Measurements from ENCODE around the gene JAM3.
"Not testable (repeated sequence)": the region's sequence is repeated elsewhere in the genome, so short reads cannot be mapped to it uniquely, and the experiment has no call there.

JAM3 gene

DNA sequence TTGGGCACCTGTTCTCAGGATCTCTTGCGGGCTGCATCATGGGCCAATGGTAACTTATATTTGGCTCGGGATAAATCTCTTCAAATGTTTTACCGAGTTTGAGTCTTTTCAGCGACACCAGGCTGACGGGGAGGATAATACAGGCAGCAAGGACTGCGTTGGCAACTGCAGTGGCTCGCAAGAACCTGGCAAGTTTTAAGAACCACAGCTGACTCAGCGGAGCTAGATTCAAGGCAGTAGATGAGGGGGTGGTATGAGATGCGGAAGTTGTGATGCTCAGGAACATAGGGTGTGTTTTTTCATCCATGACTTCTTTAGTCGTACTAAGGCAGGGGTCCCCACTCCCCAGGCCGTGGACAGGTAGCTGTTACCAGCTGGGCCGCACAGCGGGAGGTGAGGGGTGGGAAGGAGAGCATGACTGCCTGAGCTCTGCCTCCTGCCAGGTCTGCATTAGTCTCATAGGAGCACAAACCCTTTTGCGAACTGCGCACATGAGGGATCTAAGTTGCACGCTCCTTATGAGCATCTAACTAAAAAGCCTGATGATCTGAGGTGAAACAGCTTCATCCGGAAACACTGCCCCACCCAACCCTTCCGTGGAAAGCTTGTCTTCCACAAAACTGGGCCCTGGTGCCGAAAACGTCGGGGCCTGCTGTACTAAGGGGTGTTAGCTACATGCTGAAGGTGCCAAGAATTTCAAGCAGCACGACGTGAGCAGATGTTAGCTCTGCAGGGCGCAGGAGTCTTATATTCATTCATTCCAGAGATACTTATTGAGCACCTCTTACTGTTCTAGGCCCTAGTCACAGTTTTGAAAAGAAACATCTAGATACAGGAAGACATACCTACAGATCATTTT is 6.4 kb upstream of the JAM3 start:
- no peak for DNase-seq (ENCODE audit: low read depth in 2 of 2)

DNA sequence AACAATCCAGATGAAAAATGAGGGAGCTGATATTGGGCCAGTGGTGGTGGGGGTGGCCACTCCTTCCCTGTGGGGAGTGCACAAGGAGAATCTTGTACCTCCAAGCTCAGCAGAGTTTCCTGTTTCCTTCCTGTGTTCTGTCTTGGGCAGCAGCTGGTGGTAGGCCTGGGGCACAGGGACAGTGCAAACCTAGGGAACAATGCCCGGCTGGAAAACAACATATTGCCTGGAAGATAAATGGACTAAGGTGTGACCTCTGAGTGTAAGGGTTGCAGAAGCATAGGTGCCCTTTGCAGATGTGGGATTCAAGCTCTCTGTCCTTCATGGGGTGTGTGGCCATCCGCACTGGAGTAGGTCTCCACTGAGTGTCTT is 5.8 kb upstream of the JAM3 start:
- DNase-seq (ENCODE audit: low read depth in 2 of 2): no peak

DNA sequence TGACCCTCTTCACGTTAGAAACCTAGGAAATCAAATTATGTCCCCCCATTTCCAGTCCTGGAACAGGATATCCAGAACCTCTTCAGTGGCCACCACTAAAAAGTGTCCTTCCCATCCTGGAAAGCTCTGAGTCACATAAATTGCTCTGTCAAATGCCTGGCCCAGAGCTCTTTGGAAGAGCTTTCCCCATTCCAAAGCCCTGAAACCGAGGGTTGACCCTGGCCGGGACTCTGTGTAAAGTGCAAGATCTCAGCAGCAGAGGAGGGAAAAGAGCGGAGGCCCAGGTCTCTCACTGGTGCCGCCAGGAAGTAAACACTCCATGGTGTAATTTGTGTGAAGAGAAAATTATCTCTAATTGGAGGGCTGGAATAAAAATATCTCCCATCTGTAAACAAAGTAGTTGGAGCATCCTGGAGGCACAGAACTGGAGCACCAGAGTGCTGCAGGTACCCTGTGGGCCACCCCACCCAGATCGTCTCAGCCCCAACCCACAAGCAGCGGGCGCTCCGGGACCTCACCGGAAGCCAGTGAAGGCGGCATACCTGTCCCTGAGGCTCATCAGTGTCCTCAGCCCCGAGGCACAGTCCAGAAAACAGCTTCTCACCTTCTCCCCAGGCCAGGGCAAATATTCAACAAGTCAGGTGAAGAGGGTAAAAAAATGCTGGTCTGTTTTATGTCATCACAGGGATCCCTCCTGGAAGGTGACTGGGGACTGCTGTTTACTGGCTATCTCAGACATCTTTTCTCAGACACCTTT is 4.7 kb upstream of the JAM3 start:
- no peak for DNase-seq (ENCODE audit: low read depth in 2 of 2)

DNA sequence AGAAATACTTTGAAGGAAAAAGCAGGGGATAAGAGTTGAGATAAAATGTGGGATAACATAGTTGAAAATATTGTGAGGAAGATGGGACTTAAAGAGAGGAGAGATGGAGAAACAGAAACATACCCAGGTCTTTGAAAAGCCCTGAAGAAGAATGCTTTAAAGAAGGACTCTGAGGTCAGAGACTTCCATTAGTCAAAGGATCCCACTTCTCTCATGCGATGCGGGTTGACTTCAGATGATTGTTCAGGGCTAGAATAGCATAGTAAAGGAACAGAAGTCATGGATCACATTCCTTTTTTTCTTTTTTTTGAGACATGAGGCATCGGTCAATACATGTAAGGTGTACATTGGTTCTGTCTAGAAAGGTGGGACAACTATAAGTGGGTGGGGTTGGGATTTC is 3.5 kb upstream of the JAM3 start:
- no peak for DNase-seq (ENCODE audit: low read depth in 2 of 2)

DNA sequence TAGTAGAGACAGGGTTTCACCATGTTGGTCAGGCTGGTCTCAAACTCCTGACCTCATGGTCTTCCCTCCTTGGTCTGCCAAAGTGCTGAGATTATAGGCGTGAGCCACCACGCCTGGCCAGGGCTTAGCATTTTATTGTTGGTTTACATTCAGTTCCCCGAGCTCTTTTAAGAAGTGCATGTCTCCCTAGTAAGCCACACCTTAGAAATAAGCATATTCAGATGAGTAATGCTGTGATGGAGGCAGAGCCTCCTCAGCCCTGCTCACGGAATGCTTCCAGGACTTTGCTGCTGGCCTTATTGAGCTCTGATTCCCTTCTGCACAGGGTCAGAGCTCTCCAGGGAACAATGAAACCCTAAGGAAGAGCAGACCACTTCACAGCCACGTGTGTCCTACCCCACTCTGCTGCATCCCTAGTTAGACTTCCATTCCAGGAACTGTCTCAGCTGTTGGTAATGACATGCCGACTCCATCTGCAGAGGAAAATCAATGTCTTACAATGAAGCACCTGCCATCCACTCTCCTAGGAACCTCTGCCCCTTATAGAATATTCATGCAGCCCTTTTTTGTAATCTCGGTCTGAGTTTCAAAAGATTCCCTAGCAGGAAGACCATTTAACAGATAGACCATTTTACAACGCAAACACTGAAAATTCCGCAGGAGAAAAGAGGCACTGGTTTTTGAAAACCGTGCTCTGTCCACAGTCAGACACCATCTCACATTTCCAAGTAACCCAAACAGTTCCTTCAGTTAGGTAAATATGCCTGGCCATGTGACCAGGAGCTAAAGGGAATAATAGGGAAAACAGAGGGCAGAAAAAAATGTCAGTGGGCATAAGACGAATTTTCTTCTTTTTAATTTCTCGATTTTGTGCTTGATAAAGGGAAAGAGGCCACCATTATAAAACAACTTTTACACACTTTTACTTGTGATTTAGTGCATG is 1.7 kb upstream of the JAM3 start:
- DNase-seq (ENCODE audit: low read depth in 2 of 2): no peak

- DNase-seq (ENCODE audit: low read depth in 2 of 2): no peak
Observed at GRCh38 chr11:134069426-134070341, 812 bp downstream of the JAM3 start.

DNA sequence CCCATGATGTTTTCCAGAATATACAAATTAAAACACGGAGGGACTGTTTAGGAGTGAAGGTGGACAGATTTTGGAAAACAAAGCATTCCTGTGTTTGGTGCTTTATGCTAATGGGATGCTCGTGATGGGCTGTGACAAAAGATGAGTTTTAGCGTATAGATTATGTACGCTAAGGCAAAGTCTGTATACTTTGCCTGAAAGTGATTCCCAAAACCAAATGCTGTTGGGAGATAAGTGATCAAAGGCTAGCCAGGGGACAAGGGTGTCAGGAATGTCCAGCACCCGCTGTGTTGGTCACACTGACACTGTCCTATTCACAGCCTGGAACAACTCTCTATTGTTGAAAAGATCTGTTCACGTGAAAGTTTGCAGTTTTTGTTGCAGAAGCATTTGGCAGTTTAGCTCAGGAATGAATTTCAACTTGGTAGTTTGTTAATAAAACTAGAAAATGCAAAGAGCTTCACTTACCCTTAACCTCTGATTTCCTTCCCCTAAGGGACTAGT is 1.5 kb downstream of the JAM3 start:
- DNase-seq (ENCODE audit: low read depth in 2 of 2): no peak

- DNase-seq (ENCODE audit: low read depth in 2 of 2): no peak
Observed at GRCh38 chr11:134071306-134071705, 2.4 kb downstream of the JAM3 start.

- DNase-seq (ENCODE audit: low read depth in 2 of 2): no peak
Observed at GRCh38 chr11:134071766-134072402, 3.0 kb downstream of the JAM3 start.

- DNase-seq (ENCODE audit: low read depth in 2 of 2): no peak
Observed at GRCh38 chr11:134072844-134073243, 4.0 kb downstream of the JAM3 start.

DNA sequence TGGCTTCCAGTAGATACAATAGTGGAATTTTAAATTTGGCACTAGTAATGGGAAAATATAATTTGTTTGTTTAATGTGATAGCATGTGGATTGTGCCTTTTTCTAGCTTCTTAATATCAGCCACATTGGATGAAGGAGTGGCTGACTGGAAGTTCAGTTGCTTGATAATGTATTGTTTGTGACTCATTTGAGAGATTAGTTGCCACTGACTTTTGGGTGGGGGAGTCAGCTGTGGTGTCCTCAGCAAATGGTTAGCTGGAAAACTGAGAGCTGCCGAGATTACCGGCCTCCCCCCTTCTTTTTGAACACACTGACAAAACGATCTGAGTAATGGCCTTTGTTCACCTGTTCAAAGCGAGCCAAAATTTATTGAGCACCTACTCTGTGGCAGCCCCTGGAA is 5.5 kb downstream of the JAM3 start:
- no peak for DNase-seq (ENCODE audit: low read depth in 2 of 2)

DNA sequence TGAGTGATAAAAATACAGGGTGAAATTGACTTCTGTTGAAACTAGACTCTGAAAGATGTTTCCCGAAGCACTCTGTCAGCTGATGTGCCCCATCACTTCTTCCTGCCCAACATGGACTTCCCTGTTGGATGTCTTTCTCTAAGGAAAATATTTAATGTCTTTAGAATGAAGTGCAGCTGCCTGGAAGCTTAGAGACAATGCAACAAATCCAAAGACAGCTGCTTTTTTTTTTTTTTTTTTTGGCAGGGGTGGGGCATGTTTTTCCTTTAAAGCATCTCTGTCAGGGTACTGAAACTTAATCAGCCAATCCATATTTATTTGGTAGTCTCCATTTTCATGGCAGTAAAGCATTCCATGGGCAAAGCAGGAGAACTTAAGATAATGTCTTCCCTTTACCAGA is 5.9 kb downstream of the JAM3 start:
- no peak for DNase-seq (ENCODE audit: low read depth in 2 of 2)

GRCh38 chr11:134079317-134079716 is 10.4 kb downstream of the JAM3 start:
- DNase-seq (ENCODE audit: low read depth in 2 of 2): no peak

DNA sequence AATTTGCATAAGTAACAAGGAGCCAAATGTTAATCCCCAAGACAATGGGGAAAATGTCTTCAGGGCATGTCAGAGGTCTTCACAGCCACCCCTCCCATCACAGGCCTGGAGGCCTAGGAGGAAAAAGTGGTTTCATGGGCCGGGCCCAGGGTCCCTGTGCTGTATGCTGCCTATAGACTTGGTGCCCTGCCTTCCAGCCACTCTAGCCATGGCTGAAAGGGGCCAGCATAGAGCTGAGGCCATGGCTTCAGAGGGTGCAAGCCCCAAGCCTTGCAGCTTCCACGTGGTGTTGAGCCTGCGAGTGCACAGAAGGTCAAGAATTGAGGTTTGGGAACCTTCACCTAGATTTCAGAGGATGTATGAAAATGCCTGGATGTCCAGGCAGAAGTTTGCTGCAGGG is 12.4 kb downstream of the JAM3 start:
- not testable (repeated sequence) for DNase-seq (ENCODE audit: low read depth in 2 of 2)

- no peak for DNase-seq (ENCODE audit: low read depth in 2 of 2)
Observed at GRCh38 chr11:134082990-134083389, 14.1 kb downstream of the JAM3 start.

DNA sequence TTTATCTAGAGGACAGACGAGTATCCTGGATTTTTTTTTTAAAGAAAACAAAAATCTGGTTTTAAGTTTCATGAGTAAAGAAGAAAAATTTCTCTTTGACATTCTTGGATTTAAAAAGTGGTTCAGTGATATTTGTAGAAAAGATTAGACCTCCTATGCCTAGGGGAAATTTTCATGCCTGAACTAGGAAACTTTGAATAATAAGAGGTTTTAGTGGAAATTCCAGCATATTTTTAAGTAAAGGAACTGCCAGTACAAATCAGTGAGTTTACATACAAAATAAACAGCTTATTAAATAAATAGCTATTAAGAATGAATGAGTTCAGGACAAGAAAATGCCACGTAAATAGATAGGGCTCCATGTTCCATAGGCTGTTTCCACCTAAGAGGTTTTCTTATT is 17.5 kb downstream of the JAM3 start:
- no peak for DNase-seq (ENCODE audit: low read depth in 2 of 2)

- DNase-seq (ENCODE audit: low read depth in 2 of 2): not testable (repeated sequence)
Observed at GRCh38 chr11:134092006-134092405, 23.1 kb downstream of the JAM3 start.

GRCh38 chr11:134097166-134097565 is 28.3 kb downstream of the JAM3 start:
- no peak for DNase-seq (ENCODE audit: low read depth in 2 of 2)

DNA sequence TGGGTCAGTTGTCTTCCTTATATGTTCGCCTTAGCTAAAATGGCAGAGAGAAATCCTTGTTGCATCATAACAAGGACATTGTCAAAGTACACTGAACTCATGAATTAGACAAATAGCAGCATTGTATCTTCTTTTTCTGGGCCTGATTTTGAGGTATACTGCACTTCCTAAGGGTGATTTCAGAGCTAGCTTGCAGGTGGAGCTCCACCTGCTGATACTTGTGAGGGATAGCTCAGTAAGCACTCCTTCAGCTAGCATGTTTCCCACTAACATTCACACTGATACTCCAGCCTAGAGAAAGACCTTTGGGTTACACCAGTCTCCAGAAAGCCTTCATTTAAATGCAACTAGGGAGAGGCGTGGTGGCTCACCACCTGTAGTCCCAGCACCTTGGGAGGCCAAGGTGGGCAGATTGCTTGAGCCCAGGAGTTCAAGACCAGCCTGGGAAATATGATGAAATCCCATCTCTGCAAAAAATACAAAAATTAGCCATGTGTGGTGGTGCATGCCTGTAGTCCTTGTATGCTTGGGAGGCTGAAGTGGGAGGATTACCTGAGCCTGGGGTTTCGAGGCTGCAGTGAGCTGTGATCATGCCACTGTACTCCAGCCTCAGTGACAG is 29.8 kb downstream of the JAM3 start:
- DNase-seq (ENCODE audit: low read depth in 2 of 2): no peak

DNA sequence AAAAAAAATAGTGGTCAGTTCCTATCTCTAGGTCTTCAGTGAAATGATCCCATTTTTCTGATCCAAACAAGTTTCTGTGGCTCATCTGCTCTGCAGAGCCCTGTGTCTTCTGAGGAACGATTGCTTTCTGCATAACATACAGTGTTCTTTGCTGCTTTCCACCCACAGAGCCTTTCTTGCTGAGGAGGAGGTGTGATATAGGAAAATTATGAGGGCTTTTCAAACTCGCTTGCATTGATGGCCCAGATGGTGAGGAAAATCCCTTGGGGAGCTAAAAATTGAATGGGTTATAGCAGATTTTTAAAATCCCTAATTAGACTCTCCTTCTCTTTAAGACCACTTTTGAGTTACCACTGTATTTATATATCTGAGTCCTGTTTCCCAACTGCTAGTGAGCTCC is 31.3 kb downstream of the JAM3 start:
- DNase-seq (ENCODE audit: low read depth in 2 of 2): no peak

Measured in stimulated activated CD8-positive, alpha-beta memory T cell treated with anti-CD3 and anti-CD28 coated beads, Interleukin-15, amount 100 ng/mL, for 48 hours (primary cell).